ENCODE data around the gene MX2.

Gene MX2

DNA sequence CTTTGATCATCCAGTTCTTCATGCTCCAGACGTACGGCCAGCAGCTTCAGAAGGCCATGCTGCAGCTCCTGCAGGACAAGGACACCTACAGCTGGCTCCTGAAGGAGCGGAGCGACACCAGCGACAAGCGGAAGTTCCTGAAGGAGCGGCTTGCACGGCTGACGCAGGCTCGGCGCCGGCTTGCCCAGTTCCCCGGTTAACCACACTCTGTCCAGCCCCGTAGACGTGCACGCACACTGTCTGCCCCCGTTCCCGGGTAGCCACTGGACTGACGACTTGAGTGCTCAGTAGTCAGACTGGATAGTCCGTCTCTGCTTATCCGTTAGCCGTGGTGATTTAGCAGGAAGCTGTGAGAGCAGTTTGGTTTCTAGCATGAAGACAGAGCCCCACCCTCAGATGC lies 96.7 kb downstream of the MX2 start:
- Histone ChIP-seq H3K4me1 (ENCODE audit: control insufficient read depth in 1 of 2, insufficient read depth in 2 of 2, low read length in 2 of 2) (no peaks in the 10 kb centered on the region), H3K27ac (ENCODE audit: low read depth, low read length) (no peak overlapping the region), H3K36me3 (ENCODE audit: control insufficient read depth in 1 of 2, insufficient read depth in 2 of 2, low read length in 2 of 2) (peaks cover 19 to 45% of the 10 kb centered on the region in 2 donors), H3K4me3 (ENCODE audit: low read depth in 1 of 2, low read length in 2 of 2) (no peak overlapping the region), H3K27me3 (ENCODE audit: control insufficient read depth in 1 of 2, insufficient read depth in 2 of 2, low read length in 2 of 2) (no peaks in the 10 kb centered on the region), H3K9ac (ENCODE audit: low read depth in 1 of 2, low read length in 2 of 2) (no peak overlapping the region), H3K9me3 (ENCODE audit: control insufficient read depth in 1 of 2, low read length in 2 of 2) (no peaks in the 10 kb centered on the region)

All from duodenal mucosa (tissue), 2 donors.